GM21786 (cell line): Measurements from ENCODE around the gene SLC47A2.

Experiments used
- ATAC-seq: cut with Tn5 transposase; IDR thresholded peaks from one replicate; pipeline ENCODE4 v1.9.1; 2021; ENCODE audit not compliant: unreplicated experiment

Gene SLC47A2

GRCh38 chr17:19747829-19748806, 31.7 kb upstream of the SLC47A2 start, which contains the start of gene ALDH3A1:
Gene ALDH3A1, minus strand, starts transcription at chr17:19748298. Its CDS starts 3,169 bp downstream, at chr17:19745129.
- no peak for ATAC-seq

GRCh38 chr17:19747159-19747719, 30.9 kb upstream of the SLC47A2 start:
- no peak for ATAC-seq

GRCh38 chr17:19746517-19746916, 30.1 kb upstream of the SLC47A2 start:
- ATAC-seq: no peak

GRCh38 chr17:19744922-19745757, 28.8 kb upstream of the SLC47A2 start:
- peak; percentile 58 for ATAC-seq

- no peak for ATAC-seq
These were observed 28.1 kb upstream of the SLC47A2 start for GRCh38 chr17:19744492-19744891.

- ATAC-seq: no peak
These were observed 27.0 kb upstream of the SLC47A2 start for GRCh38 chr17:19743101-19744100.

- no peak for ATAC-seq
These were observed 26.1 kb upstream of the SLC47A2 start for GRCh38 chr17:19742495-19742894.

GRCh38 chr17:19741832-19742457, 25.6 kb upstream of the SLC47A2 start:
- ATAC-seq: no peak

- ATAC-seq: no peak
These were observed 24.5 kb upstream of the SLC47A2 start for GRCh38 chr17:19740933-19741332.

- ATAC-seq: no peak
These were observed 23.1 kb upstream of the SLC47A2 start for GRCh38 chr17:19739241-19740201.

GRCh38 chr17:19738757-19739156, 22.4 kb upstream of the SLC47A2 start:
- ATAC-seq: no peak

- no peak for ATAC-seq
These were observed 21.7 kb upstream of the SLC47A2 start for GRCh38 chr17:19738073-19738449.

- ATAC-seq: no peak
These were observed 21.1 kb upstream of the SLC47A2 start for GRCh38 chr17:19737305-19738072.

- no peak for ATAC-seq
These were observed 19.7 kb upstream of the SLC47A2 start for GRCh38 chr17:19736071-19736470.

GRCh38 chr17:19733953-19734526, 17.7 kb upstream of the SLC47A2 start:
- no peak for ATAC-seq

- ATAC-seq: no peak
These were observed 15.2 kb upstream of the SLC47A2 start for GRCh38 chr17:19731626-19732025.

GRCh38 chr17:19730843-19731242, 14.5 kb upstream of the SLC47A2 start:
- ATAC-seq: no peak
